Fibroblast of lung (primary cell): Measurements from ENCODE around the gene GNAT1. TPM values are rescaled to one million over a fixed set of nuclear protein-coding genes. Genes with fewer than 3 reads are reported as not detected.

Experiments used
- DNase-seq, 2 donors: peaks; one replicate each; pipeline versions ENCODE4 v3.0.0 to v3.0.0-alpha.2; 2010; ENCODE audit warnings: low read depth in 2 of 2
- H2AFZ ChIP-seq: 2 replicates; pipeline ENCODE4 v1.5.1; 2012; ENCODE audit warnings: low read length, control low read depth, inconsistent platforms
- H3K27ac ChIP-seq: 2 replicates; pipeline ENCODE4 v1.5.1; 2011; ENCODE audit warnings: low read length, control low read depth; ENCODE audit not compliant: insufficient read depth
- H3K27me3 ChIP-seq: 2 replicates; pipeline ENCODE4 v1.5.1; 2011; ENCODE audit warnings: mild to moderate bottlenecking, low read length; ENCODE audit not compliant: control insufficient read depth, insufficient read depth
- H3K36me3 ChIP-seq: 2 replicates; pipeline ENCODE4 v1.5.1; 2011; ENCODE audit warnings: low read length; ENCODE audit not compliant: control insufficient read depth, insufficient read depth
- H3K4me1 ChIP-seq: 2 replicates; pipeline ENCODE4 v1.5.1; 2011; ENCODE audit warnings: low read length; ENCODE audit not compliant: control insufficient read depth, insufficient read depth; ENCODE audit errors: extremely low read depth
- H3K4me2 ChIP-seq: 2 replicates; pipeline ENCODE4 v1.5.1; 2011; ENCODE audit warnings: low read length, control low read depth; ENCODE audit not compliant: insufficient read depth; ENCODE audit errors: extremely low read depth
- H3K4me3 ChIP-seq, 4 experiments: fragments of 200-600 bp in 1 of 4; sonication (generic) in 1 of 4; replicated peaks in 1 of 4; 2 replicates each; pipeline ENCODE4 v1.5.1; 2011 to 2016; ENCODE audit warnings: low read length in 4 of 4, low read depth in 3 of 4, mild to moderate bottlenecking in 3 of 4, control low read depth in 2 of 4, inconsistent platforms in 1 of 4, mixed read lengths in 1 of 4; ENCODE audit not compliant: insufficient read depth in 1 of 4; ENCODE audit errors: control extremely low read depth in 1 of 4
- H3K79me2 ChIP-seq: 2 replicates; pipeline ENCODE4 v1.5.1; 2012; ENCODE audit warnings: mild to moderate bottlenecking, low read length, inconsistent platforms; ENCODE audit not compliant: control insufficient read depth, insufficient read depth
- H3K9ac ChIP-seq: 2 replicates; pipeline ENCODE4 v1.5.1; 2011; ENCODE audit warnings: mild to moderate bottlenecking, low read length, control low read depth; ENCODE audit not compliant: insufficient read depth
- H3K9me3 ChIP-seq: 2 replicates; pipeline ENCODE4 v1.5.1; 2012; ENCODE audit warnings: low read depth, low read length; ENCODE audit not compliant: control insufficient read depth, insufficient read depth
- H4K20me1 ChIP-seq: 2 replicates; pipeline ENCODE4 v1.5.1; 2011; ENCODE audit warnings: low read length; ENCODE audit not compliant: control insufficient read depth, insufficient read depth; ENCODE audit errors: extremely low read depth
- EZH2 ChIP-seq: IDR thresholded peaks from 2 replicates; pipeline ENCODE4 v1.5.1; 2012; ENCODE audit warnings: low read length, control low read depth, mild to moderate bottlenecking; ENCODE audit errors: missing control alignments
- polyA plus RNA-seq, 2 donors: library from polyadenylated mRNA; depleted of rRNA in 1 of 2; stranded (reverse) in 1 of 2; unstranded in 1 of 2; fragments of >200 nt; gene quantifications; 2 replicates each; pipeline ENCODE4 v1.2.1, GENCODE V29; 2011 to 2012; ENCODE audit warnings: missing spikeins in 1 of 2
- total RNA-seq: library from RNA; depleted of rRNA; stranded (reverse); fragments of >200 nt; gene quantifications from 2 replicates; pipeline ENCODE4 v1.2.1, GENCODE V29; 2014
- TF ChIP-seq, protein P1 (sequence below), 2 donors: IDR thresholded peaks in 1 of 2; conservative IDR thresholded peaks in 1 of 2; 1 replicate in 1 of 2; 2 replicates in 1 of 2; pipeline ENCODE4 v1.5.1; 2011 to 2012; ENCODE audit warnings: low read length in 2 of 2, control low read depth in 1 of 2, inconsistent platforms in 1 of 2, low read depth in 1 of 2, mild to moderate bottlenecking in 1 of 2

The GNAT1 gene
- total and polyA plus RNA-seq, 2 donors (not counting 1 experiment from before 2014, with no cell fraction given), result not detected

GRCh38 chr3:50222169-50222528 lies 30.7 kb downstream of the GNAT1 start:
- no peaks in the 10 kb centered on the region for H3K36me3 ChIP-seq
- H3K27ac ChIP-seq, result no peak overlapping the region
- H3K4me1 ChIP-seq, result peaks cover 3% of the 10 kb centered on the region
- H3K27me3 ChIP-seq, result peaks cover 11% of the 10 kb centered on the region
- no peak overlapping the region for H3K9ac ChIP-seq
- no peak for TF ChIP-seq EZH2
- TF ChIP-seq, protein P1, sequence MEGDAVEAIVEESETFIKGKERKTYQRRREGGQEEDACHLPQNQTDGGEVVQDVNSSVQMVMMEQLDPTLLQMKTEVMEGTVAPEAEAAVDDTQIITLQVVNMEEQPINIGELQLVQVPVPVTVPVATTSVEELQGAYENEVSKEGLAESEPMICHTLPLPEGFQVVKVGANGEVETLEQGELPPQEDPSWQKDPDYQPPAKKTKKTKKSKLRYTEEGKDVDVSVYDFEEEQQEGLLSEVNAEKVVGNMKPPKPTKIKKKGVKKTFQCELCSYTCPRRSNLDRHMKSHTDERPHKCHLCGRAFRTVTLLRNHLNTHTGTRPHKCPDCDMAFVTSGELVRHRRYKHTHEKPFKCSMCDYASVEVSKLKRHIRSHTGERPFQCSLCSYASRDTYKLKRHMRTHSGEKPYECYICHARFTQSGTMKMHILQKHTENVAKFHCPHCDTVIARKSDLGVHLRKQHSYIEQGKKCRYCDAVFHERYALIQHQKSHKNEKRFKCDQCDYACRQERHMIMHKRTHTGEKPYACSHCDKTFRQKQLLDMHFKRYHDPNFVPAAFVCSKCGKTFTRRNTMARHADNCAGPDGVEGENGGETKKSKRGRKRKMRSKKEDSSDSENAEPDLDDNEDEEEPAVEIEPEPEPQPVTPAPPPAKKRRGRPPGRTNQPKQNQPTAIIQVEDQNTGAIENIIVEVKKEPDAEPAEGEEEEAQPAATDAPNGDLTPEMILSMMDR (conservative IDR thresholded peaks at IDR 0.05 in 1 of 2, IDR thresholded peaks at IDR 0.05 in 1 of 2; ENCODE audit: low read depth in 1 of 2, low read length in 2 of 2), result no peak
- no peak overlapping the region for H3K4me3 ChIP-seq
- no peaks in the 10 kb centered on the region for H3K79me2 ChIP-seq
- no peaks in the 10 kb centered on the region for H3K9me3 ChIP-seq
- no peak for DNase-seq
- H4K20me1 ChIP-seq, result no peaks in the 10 kb centered on the region
- H2AFZ ChIP-seq, result no peak overlapping the region
- no peak overlapping the region for H3K4me2 ChIP-seq

GRCh38 chr3:50224639-50225038 lies 33.2 kb downstream of the GNAT1 start:
- H3K36me3 ChIP-seq, result no peaks in the 10 kb centered on the region

GRCh38 chr3:50226888-50227389 lies 35.5 kb downstream of the GNAT1 start:
- no peaks in the 10 kb centered on the region for H3K79me2 ChIP-seq
- no peaks in the 10 kb centered on the region for H3K9me3 ChIP-seq
- H3K4me3 ChIP-seq, result peak overlapping the region; percentile 47 to 84 (median 54)
- peak overlapping the region; percentile 32 for H3K9ac ChIP-seq
- DNase-seq, result peak; percentile 47 to 49
- H3K27ac ChIP-seq, result peak overlapping the region; percentile 22
- peak overlapping the region; percentile 89 for H3K4me2 ChIP-seq
- H3K4me1 ChIP-seq, result peaks cover 9% of the 10 kb centered on the region
- peaks cover 4% of the 10 kb centered on the region for H3K27me3 ChIP-seq
- no peaks in the 10 kb centered on the region for H4K20me1 ChIP-seq
- H3K36me3 ChIP-seq, result no peaks in the 10 kb centered on the region
- H2AFZ ChIP-seq, result peak overlapping the region; percentile 92
- TF ChIP-seq, protein P1 (conservative IDR thresholded peaks at IDR 0.05 in 1 of 2, IDR thresholded peaks at IDR 0.05 in 1 of 2; ENCODE audit: low read depth in 1 of 2, low read length in 2 of 2), result no peak
- no peak for TF ChIP-seq EZH2

More at GRCh38 chr3:50224639-50225038, 33.2 kb downstream of the GNAT1 start:
- Histone ChIP-seq H3K4me1 (peaks cover 9% of the 10 kb centered on the region), H2AFZ (no peak overlapping the region), H3K4me3 (no peak overlapping the region), H3K27ac (no peak overlapping the region), H4K20me1 (no peaks in the 10 kb centered on the region), H3K9ac (no peak overlapping the region), H3K79me2 (no peaks in the 10 kb centered on the region), H3K9me3 (no peaks in the 10 kb centered on the region), H3K4me2 (no peak overlapping the region), H3K27me3 (peaks cover 4% of the 10 kb centered on the region)
- DNase-seq, result no peak
- TF ChIP-seq, protein P1 (conservative IDR thresholded peaks at IDR 0.05 in 1 of 2, IDR thresholded peaks at IDR 0.05 in 1 of 2; ENCODE audit: low read depth in 1 of 2, low read length in 2 of 2), result no peak
- TF ChIP-seq EZH2, result no peak
